Measurements from ENCODE around the gene PRCP.

- no peak for TF ChIP-seq POLR2AphosphoS5 (IDR thresholded peaks at IDR 0.05; ENCODE audit: low read depth, low read length)
- no peak for TF ChIP-seq REST (IDR thresholded peaks at IDR 0.05; ENCODE audit: insufficient read depth in 1 of 2, low read depth in 2 of 2, low read length in 2 of 2)
Observed at GRCh38 chr11:82949352-82949751, 49.1 kb upstream of the PRCP start.
